HG02840 (cell line): ENCODE measurements around the gene CFH.
"Not testable (repeated sequence)": the region's sequence is repeated elsewhere in the genome, so short reads cannot be mapped to it uniquely, and the experiment has no call there.

Experiments used
- ATAC-seq: cut with Tn5 transposase; IDR thresholded peaks from one replicate; pipeline ENCODE4 v1.9.1; 2021; ENCODE audit warnings: mild to moderate bottlenecking, moderate library complexity, moderate number of reproducible peaks; ENCODE audit not compliant: unreplicated experiment, low FRiP score

CFH gene

DNA sequence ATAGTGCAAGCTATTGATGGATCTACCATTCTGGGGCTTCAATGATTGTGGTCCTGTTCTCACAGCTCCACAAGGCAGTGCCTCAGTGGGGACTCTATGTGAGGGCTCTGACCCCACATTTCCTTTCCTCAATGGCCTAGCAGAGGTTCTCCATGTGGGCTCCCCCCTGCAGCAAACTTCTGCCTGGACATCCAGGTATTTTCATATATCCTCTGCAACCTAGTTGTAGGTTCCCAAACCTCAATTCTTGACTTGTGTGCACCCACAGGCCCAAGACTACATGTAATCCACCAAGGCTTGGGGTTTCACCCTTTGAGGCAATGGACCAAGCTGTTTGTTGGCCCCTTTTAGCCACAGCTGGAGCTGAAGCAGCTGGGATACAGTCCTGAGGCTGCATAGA lies 86.9 kb downstream of the CFH start:
- no peak for ATAC-seq

DNA sequence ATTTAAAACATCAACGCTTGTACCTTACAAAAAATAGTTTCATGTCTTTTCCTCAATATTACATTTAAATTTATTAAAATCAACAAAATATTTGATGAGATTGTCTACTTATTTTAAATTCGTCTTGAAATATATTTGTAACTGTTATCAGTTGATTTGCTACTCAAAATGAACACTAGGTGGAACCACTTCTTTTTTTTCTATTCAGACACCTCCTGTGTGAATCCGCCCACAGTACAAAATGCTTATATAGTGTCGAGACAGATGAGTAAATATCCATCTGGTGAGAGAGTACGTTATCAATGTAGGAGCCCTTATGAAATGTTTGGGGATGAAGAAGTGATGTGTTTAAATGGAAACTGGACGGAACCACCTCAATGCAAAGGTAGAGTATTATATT lies 91.4 kb downstream of the CFH start:
- ATAC-seq, result not testable (repeated sequence)

DNA sequence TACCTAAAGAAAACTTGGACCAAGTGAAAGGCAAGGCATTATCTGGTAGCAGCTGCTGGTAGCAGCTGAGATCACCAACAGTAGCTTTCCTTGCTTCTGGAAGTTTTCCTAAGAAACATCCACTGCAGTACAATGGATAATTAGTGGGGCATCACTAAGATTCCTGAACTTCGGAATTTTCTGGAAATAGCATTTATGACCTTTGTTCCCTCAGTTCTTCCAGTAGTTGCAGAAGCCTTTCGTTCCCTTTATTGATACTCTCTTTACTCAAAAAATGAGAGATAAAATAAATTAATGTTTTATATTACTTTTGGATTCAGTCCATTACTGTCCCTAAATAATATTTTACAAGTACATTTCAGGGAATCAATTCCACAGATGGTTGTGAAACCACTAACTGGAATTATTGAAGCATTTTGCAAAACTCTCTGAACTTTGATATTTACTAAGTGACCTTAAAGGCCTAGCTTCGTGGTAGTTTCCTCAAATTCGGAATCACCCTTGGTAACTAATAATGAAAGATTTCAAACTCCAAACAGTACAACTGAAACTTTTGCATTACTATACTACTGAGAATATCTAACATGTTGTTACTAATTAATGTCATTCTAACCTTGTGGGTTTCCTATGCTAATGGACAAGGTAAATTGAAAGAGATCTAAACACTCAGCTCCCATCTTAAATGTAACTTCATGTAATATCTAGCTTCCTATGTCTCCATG lies 113.3 kb downstream of the CFH start:
- ATAC-seq, result not testable (repeated sequence)

DNA sequence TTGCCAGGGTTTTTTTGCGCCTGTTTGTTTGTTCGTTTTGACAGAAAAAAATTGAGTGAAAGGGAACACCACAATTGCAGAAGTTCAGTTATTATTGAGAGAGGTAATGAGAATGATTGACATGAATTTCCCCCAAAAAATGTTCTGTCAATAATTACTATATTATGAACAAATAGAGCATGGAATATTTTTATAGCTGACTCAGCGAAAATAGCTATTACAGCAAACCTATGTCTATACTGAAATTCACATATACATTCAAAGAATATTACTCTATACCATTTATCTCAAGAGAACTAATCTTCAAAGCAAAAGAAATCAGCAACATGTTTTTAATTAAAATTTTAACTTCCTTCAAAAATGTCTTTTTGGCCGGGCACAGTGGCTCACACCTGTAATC lies 118.0 kb downstream of the CFH start:
- ATAC-seq, result not testable (repeated sequence)

DNA sequence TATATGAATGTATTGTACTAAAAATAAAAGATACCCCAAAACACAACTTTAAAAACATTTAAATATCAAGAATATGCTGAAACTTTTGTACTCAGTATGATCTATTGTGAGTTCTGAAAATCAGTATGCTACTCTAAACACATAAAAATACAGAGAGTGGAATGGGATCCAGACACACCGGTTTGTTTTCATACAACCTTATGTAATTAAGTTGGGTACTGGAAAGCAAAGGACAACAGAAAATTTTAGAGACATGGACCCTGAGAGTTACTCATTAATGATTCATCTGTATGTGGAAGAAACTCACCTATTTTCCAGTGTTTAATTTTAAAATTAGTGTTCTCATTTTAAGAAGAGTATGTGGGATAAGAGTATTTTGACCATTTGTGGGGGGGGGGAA lies 121.9 kb downstream of the CFH start:
- ATAC-seq, result no peak

DNA sequence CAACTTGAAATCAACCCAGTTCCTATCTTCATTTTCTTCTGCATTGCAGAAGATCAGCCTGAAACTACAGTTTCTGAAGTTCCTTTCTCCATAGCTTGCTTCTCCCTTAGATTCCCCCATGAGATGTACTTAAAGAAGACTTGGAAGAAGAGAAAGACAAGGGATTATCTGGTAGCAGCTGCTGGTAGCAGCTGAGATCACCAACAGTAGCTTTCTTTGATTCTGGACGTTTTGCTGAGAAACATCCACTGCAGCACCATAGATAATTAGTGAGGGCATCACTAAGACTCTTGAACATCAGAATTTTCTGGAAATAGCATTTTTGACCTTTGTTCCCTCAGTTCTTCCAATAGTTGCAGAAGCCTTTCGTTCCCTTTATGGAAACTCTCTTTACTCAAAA lies 122.3 kb downstream of the CFH start:
- no peak for ATAC-seq

DNA sequence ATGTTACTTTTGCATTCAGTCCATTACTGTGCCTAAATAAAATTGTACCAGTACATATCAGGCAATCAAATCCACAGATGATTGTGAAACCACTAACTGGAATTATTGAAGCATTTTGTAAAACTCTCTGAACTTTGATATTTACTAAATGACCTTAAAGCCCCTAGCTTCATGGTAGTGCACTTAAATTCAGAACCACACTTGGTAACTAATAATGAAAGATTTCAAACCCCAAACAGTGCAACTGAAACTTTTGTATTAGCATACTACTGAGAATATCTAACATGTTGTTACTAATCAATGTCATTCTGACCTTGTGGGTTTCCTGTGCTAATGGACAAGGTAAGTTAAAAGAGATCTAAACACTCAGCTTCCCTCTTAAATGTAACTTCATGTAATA lies 122.8 kb downstream of the CFH start, which contains the start of gene CFHR3:
CFHR3 (plus strand) TSS at position 238 of the 400 bp plus-strand sequence; CDS start at position 285, 47 bp downstream.
- no peak for ATAC-seq

DNA sequence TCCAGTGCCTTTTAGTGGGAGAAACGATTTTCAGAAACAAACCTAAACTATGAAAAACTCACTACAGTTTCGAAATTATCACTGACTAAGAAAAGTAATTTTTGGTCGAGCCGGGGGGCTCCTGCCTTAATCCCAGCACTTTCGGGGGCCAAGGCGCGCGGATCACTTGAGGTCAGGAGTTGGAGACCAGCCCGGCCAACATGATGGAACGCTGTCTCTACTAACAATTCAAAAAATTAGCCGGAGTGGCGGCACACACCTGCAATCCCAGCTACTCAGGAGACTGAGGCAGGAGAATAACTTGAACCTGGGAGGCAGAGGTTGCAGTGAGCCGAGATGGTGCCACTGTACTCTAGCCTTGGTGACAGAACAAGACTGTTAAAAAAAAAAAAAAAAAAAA lies 125.8 kb downstream of the CFH start:
- ATAC-seq, result no peak

DNA sequence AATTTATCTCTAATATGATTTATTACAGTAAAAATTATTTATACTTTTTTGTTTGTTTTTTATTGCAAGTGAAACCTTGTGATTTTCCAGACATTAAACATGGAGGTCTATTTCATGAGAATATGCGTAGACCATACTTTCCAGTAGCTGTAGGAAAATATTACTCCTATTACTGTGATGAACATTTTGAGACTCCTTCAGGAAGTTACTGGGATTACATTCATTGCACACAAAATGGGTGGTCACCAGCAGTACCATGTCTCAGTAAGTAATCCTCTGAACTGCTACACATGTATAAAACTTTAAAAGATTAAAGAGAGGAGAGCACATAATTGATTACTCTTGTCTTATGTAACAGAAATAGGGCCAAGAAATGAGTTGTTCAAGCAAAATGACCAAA lies 127.2 kb downstream of the CFH start:
- no peak for ATAC-seq

DNA sequence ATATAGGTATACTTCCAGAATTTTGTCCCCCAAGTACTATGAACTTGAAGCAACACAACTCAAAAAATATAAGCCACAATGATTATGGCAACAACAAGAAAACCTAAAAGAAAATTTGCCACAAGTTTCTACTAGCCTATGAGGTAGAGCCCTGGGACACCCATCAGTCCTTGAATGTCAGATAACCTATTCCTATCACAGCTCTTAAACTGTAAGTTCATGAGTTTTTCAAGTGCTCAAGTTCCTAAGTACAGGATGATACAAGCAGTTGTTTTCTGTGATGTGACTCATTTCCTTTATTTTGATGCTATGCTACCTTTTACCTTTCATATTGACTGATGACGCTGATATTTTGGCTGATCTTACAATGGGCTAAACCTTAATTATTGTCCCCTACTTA lies 139.4 kb downstream of the CFH start:
- ATAC-seq, result not testable (repeated sequence)

DNA sequence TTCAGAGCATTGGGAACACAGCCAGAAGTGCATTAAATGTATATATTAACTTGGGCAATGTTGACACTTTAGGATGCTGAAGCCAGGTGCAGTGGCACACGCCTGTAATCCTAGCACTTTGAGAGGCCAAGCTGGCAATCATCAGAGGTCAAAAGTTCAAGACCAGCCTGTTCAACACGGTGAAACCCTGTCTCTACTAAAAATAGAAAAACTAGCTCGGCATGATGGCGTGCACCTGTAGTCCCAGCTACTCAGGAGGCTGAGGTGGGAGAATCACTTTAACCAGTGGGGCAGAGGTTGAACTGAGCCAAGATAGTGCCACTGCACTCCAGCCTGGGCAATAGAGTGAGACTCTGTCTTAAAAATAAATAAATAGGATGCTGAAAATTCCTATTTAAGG lies 142.3 kb downstream of the CFH start:
- ATAC-seq, result not testable (repeated sequence)
